HG03066 (cell line): ENCODE data around the gene ERAP2.
"Not testable (repeated sequence)": the region's sequence is repeated elsewhere in the genome, so short reads cannot be mapped to it uniquely, and the experiment has no call there.

Experiments
- ATAC-seq: cut with Tn5 transposase; IDR thresholded peaks from one replicate; pipeline ENCODE4 v1.9.1; 2021; ENCODE audit warnings: low read depth; ENCODE audit not compliant: unreplicated experiment

The ERAP2 gene, protein sequence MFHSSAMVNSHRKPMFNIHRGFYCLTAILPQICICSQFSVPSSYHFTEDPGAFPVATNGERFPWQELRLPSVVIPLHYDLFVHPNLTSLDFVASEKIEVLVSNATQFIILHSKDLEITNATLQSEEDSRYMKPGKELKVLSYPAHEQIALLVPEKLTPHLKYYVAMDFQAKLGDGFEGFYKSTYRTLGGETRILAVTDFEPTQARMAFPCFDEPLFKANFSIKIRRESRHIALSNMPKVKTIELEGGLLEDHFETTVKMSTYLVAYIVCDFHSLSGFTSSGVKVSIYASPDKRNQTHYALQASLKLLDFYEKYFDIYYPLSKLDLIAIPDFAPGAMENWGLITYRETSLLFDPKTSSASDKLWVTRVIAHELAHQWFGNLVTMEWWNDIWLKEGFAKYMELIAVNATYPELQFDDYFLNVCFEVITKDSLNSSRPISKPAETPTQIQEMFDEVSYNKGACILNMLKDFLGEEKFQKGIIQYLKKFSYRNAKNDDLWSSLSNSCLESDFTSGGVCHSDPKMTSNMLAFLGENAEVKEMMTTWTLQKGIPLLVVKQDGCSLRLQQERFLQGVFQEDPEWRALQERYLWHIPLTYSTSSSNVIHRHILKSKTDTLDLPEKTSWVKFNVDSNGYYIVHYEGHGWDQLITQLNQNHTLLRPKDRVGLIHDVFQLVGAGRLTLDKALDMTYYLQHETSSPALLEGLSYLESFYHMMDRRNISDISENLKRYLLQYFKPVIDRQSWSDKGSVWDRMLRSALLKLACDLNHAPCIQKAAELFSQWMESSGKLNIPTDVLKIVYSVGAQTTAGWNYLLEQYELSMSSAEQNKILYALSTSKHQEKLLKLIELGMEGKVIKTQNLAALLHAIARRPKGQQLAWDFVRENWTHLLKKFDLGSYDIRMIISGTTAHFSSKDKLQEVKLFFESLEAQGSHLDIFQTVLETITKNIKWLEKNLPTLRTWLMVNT

DNA sequence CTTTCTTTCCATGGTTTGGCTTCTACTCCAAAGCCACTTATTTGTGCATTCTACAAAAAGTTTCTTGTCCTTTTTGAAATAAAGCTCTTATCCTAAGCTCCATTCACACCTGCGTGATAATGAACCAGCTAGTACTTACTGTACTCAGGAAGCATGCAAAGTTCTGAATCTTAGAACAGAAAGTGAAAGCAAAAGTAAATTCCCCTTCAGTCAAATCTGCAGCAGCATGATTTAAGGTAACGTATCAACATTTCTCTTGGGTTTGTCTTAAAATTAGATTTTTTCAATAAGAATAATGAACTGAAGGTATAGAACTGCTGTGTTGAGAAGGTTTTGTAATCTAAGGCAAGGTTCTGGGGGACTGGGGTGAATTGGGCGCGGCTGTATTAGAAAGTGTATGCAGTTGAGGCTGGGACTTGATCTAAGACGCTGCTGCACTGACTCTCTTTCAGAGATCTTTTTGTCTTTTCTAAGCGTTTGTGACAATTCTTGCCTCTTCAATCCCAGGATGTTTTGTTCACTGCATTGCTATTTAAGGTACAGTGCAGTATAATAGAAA is at the start of gene ERAP2:
Gene ERAP2, plus strand, starts transcription at position 209 of the 559 bp plus-strand sequence. CDS start 3,186 bp downstream, outside the sequence.
- peak; percentile 55 for ATAC-seq

DNA sequence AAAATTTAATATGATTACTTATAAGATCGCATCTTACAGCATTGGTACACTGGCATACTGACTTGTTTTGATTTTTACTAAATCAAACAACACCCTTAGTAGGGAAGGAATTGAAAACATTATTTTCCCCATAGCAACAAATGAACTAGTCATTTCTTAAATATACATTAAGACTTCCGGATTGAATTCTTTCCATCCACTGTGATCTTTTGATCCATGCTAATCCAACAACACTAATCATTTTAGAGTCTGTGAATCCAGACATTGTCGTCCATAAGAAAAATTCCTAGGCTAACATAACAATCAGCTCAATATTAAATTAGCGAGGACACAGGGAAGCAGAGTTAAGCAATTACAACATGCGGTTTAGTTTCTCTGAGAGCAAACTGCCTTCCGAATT is 47.0 kb upstream of the ERAP2 start:
- no peak for ATAC-seq

DNA sequence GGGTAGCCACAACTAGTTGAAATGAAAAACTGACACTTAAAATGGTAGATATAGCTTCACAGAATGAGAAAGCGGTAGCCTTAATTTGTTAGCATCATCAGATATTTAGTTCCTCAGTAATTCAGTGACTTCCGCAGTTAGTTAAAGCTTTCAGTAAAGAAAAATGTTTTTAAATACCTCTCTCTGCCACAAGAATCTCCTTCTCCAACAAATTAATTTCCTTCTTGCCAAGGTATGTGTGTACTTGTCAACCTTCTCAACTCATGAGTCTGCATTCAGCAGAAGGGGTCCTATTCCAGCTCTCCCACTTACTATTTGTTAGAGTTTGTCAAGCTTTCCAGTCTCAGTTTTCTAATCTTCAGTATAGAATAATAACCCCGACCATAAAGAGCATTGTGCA is 42.3 kb upstream of the ERAP2 start:
- no peak for ATAC-seq

DNA sequence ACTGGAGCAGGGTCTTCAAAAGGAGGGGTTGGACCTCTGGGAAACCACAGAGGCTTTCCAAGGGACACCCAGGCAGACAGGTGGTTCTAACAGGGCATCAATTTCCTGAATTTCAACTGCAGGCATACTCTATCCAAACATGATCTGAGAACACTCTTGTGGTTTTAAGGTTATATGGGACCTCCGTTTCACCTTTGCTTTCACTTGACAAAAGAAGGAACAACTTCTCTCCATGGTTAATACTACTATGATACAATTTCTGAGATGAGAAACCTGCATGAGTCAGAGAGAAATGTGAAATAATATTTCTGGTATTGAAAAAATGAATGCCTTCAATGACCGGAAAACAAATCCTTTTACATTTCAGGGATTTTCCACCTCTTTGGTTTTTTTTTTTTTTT is 40.5 kb upstream of the ERAP2 start:
- no peak for ATAC-seq

DNA sequence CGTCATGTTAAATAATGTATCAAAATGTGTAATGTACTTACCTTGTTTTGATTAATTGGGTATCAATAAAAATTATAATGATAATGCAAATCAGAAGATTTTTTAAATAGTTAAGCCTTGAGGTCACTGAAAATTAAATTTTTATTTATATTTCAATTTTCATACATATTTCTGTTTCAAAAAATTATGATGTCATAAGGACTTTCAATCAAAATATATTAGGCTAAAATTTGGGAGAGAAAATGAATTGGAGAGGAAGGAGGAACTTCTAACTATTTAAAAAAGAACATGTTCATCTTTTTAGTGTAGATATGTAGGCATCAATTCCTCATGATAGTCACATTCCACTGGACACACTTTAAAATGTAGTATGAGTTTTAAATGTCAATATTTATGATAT is 39.5 kb upstream of the ERAP2 start:
- no peak for ATAC-seq

DNA sequence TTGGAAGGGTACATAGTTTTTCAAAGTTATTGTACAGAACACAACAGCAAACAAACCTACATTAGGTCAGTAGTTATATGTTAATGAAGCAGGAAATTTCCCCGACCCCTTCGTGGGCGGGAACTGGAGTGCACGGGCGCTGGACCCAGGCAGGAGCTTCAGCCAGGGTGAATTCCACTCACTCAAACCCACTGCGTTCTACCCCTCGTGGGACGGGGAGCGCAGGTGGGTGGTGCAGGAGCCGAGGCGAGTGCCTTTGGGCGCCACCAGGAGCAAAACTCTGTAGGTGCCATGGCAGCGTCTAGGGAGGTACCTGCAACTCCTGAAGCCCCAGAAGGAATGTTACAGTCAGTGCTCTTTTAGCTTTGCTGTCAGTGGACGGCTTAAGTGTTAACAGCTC is 39.0 kb upstream of the ERAP2 start:
- no peak for ATAC-seq

DNA sequence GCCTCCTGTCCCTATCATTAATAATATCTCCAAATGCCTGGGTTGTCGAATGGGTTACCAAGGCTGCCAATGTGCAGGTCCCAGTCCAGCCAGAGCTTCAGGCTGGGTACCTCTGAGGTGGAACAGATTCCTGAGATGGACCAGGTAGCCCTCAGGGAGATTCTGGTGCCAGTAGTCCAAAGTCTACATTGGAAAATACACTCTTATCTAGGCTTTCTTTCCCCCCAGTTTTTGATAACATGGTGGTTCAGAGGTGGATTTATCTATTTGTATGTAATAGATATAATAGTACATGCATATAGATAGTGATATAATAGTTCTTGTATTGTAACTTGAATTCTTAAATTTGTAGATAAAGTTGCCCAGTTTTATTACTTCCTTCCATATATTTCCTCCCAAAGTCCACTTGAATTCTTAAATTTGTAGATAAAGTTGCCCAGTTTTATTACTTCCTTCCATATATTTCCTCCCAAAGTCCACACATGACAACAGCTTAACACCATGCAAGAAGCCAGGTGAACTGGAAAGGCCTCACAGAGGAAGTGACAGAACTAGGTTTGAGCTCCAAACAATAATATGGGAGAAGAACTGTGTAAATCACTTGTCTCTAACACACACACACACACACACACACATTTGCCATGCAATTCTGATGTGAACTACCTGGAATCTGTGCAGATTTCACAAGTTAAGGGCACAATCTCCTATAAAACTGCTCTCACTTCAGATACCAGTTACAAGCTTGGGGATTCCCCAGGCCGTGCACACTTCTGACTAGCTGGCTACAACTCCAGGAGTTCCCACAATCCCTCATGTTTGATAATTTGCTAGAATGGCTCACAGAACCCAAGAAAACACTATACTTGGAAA is 37.9 kb upstream of the ERAP2 start:
- no peak for ATAC-seq

DNA sequence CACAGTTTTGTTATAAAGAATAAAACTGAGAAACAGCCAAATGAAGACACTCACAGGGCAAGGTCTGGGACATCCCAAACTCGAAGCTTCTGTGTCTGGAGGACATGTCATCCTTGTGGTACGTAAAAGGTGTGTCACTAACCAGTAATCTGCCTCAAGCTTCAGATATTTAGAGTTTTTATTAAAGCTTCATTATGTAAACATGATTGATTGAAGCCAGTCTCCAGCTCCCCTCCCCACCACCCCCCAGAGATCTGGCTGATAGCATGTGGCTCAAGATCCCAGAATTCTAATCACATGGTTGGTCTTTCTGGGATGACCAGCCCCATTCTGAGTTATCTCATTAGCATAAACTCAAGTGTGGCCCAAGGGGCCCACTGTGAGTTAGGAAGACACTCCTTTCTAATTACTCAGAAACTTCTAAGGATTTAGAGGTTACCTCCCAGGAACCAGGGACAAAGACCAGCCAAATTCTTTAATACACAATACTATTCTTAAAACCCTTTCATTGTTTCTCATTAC is 37.2 kb upstream of the ERAP2 start:
- no peak for ATAC-seq

DNA sequence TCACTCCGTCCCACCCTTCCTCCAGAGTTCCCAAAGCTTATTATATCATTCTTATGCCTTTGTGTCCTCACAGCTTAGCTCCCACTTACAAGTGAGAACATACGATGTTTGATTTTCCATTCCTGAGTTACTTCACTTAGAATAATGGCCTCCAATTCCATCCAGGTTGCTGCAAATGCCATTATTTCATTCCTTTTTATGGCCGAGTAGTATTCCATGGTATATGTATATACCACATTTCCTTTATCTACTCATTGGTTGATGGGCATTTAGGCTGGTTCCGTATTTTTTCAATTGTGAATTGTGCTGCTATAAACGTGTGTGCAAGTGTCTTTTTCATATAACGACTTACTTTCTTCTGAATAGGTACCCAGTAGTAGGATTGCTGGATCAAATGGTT is 34.4 kb upstream of the ERAP2 start:
- not testable (repeated sequence) for ATAC-seq

DNA sequence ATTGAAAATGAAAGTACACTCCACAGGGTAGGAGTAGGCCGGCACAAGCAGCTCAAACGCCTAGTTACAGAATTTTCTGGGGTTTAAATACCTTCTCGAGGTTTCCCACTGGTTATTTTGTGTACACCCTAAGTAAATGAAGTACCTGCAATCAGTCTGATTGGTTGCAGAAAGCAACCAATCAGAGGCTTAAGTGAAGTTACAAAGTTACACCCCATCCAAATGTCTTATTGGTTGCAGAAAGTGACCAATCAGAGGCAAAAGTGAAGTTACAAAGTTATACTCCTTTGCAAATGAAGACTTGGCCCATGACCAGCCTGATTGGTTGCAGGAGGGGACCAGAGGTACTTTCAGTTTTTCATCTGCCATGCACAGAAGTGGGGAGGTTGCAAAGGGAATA is 33.2 kb upstream of the ERAP2 start:
- ATAC-seq, result no peak

DNA sequence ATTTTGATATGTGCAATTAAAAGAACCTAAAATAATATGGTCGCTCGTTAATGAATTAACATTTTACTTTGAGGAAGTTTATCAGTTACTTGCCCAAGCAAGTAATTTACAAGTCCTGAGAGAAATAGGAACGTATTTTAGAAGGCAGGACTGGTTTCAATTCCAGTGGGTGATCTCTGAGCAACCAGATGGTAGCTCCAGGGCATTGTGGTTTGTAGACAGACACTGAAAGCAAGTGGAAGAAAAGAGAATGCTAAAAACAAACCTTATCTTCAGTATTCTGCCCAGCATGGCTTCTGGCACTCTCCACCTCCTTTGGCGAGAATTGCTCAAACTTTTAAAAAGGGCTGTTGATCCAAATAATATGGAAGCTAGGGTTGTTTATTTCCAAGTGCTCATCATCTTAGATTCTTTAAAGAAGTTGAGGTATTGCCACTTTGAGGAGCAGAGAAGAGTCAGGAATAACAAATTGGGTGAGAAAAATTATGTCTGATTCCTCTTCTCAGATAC is 31.8 kb upstream of the ERAP2 start:
- ATAC-seq, result no peak

DNA sequence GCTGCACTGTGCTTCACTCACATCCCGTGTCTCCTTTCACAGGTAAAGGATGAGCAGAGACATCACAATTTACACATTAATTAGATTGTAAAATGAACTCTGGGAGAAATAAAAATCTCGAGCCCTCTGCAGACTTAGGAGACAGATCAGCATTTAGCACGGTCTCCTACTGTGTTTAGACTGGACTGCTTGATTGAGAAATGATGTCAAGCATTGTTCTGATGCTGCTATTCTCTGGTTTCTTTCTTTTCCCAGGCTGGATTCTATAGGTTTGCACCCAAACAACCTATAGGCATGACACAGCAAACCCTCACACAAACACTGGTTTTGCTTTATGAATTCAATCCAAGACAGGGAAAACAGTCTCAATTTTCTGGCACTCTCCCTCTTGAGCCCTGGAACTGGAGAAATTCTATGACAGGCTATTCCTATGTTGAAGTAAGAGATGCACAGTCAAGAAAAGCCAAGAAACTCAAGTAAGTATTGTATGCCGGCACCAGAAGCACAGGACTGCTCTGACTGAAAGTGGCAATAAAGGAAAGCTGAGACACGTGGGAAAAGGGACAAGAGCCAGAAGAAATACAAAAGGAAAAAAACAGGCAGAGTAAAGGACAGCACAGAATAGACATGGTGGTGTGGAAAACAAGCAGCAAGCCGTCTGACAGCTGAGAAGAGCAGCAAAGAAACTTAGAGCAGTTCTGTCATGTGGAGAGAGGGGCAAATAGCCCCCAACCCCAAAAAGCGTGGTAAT is 24.8 kb upstream of the ERAP2 start:
- ATAC-seq, result no peak

DNA sequence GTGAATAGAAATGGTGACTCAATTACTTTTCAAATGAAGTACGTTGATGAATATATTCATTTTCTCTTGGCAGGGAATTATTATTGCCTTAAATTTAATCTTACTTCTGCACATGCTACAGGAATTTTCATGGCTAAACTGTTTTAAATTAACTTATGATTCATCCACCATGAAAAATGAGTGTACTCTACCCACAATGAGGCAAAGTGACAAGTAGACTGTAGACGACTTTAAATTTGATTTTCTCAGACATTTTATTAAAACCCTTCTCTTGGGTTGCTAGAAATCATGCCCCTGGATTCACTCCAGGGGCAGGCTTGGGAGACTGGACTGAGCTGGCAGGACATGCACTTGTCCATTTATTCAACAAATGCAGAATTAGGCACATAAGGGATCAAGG is 23.5 kb upstream of the ERAP2 start:
- ATAC-seq, result no peak

DNA sequence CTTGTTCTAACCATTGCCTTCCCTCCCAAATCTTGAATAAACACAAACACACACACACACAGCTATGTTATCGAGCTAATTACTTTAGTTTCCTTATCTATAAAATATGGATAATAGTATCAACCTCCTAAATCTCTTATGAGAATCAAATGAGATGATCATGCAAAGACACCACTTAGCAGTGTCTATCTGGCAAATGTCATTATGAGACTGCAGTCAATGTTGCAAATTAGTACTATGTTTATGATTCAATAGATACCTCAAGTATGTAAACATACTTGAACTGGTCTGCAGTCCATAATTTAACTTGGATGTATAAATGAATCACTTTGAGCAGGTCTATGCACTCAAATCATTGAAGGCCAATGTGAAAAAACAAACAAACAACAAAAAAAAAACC is 22.2 kb upstream of the ERAP2 start:
- no peak for ATAC-seq

DNA sequence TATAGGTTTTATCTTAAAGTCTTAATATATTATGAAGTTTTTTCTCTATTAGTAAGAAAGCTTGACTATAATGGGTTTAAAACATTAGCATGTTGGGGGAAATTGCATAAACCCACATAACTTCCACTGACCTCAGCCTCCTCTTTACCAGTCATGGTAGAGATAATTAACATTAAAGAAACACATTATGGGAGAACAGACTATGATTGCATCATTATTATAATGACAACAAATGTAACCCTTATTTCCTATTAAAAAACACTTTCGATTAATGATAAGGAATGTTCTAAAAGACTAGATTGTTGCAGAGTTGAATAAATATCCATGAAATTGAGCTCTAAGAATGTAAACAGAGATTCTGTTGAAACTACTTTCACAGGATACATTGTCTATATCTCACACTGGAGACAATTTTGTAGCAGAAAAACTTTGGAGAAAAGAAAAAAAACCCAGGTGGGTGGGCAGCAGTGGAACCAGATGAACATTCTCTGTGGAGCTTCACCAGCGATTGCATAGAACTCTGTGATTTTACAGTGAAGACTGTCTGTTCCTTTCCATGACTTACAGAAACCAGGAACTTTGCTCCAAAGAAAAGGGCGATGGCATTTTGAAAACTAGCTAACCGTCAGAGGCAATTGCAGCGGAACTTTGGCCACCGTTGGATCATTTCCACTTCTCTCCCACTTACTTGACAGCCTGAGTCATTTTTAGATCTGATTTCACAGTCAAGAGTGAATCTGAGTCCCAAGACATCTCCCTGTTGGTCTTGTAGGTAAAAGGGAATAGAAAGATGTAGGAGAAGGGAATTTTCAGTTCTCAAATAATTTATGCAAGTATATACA is 21.0 kb upstream of the ERAP2 start:
- ATAC-seq, result no peak

DNA sequence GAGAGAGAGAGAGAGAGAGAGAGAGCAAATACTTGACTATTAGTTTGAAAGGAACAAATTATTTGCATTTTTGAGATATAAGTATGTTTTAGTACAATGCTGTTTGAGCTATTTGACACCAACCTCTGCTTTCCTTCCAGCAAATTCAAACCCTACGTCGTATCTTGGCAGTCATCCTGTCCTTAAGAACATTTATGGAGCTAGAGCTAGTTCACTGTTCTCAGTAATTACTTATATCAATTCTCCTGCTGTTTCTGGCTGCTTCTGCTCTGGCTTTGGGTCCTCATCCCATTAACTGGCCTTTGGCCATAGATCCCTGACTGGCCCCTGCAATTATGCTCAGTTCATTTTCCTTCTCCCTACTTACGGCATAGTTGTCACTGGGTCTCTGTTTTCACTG is 19.9 kb upstream of the ERAP2 start:
- no peak for ATAC-seq

DNA sequence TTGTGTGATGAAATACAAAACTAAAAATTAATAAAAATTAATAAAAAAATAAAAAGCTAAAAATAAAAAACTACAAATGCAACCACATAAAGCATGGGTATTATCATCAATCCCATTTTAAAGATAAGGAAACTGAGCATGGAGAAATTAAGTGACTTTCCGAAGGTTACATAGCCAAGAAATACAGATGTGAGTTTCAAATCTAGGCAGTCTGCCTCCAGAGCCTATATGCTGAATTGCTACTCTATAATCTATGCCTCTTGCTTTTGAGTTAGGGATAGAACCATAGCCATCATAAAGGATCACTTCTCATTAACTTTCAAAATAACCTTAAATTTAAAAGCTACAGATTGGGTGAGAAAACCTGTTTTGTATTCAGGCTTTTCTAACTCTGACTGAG is 18.8 kb upstream of the ERAP2 start:
- ATAC-seq, result no peak

DNA sequence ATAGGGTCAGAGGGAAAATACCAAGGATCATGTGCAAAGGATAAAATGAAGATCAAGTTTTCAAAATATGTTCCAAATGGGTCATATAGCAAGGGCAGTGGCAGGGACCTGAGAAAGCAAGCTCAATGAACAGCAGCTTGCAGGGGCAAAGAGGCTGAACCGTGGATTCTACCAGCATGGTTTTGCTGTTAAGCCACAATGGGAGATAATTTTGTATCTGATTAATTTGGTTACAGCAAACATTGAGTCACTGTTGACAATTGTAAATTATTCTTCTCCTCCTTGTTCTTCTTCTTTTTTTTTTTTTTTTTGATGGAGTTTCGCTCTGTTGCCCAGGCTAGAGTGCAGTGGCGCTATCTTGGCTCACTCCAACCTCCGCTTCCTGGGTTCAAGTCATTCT is 18.4 kb upstream of the ERAP2 start:
- no peak for ATAC-seq
